Measurements from ENCODE around the gene KRTAP9-6.
"Not testable (repeated sequence)": the region's sequence is repeated elsewhere in the genome, so short reads cannot be mapped to it uniquely, and the experiment has no call there.

KRTAP9-6 gene

DNA sequence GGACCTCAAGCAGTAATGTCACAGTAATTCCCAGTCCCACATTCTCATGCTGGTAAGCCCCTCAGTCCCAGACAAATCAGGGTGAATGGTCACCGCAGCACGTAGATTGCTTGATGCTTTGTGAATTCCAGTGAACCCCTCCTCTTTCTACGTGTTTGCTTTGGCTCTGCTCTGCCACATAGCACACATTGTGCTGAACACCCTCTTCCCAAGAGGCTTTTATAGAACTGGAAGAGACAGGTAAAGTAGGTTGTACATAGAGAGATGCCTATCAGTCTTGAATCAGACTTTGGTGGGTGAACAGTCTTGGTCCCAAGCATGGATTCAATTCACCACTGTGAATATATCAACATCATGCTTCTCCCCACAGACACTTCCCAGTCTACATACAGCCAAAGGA lies 579 bp upstream of the KRTAP9-6 start:
- no peak for DNase-seq (ENCODE audit: low read depth in 2 of 2)
- TF ChIP-seq, protein P1, sequence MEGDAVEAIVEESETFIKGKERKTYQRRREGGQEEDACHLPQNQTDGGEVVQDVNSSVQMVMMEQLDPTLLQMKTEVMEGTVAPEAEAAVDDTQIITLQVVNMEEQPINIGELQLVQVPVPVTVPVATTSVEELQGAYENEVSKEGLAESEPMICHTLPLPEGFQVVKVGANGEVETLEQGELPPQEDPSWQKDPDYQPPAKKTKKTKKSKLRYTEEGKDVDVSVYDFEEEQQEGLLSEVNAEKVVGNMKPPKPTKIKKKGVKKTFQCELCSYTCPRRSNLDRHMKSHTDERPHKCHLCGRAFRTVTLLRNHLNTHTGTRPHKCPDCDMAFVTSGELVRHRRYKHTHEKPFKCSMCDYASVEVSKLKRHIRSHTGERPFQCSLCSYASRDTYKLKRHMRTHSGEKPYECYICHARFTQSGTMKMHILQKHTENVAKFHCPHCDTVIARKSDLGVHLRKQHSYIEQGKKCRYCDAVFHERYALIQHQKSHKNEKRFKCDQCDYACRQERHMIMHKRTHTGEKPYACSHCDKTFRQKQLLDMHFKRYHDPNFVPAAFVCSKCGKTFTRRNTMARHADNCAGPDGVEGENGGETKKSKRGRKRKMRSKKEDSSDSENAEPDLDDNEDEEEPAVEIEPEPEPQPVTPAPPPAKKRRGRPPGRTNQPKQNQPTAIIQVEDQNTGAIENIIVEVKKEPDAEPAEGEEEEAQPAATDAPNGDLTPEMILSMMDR (IDR thresholded peaks at IDR 0.05; ENCODE audit: low read depth, low read length): no peak
- H3K4me3 ChIP-seq (replicated peaks in 1 of 2; ENCODE audit: low read depth in 2 of 2, low read length in 2 of 2): no peak overlapping the region

DNA sequence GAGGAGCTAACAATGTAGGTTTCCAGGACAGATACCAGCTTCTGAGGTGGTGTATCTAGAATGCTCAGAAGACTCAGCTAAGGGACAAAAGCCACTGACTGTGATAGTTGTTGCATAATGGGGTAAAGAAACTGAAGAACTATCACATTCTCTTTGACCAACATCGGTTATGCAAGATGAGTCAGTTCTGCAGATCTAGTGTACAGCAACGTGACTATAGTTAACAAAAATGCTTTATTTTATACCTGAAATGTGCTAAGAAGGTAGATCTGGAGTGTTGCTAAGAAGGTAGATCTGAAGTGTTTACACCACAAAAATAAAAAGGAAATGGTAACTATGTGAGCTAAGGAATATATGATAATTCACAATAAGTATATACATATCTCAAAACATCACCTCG lies 2.5 kb downstream of the KRTAP9-6 start:
- H3K4me3 ChIP-seq (replicated peaks in 1 of 2; ENCODE audit: low read depth in 2 of 2, low read length in 2 of 2): no peak overlapping the region
- no peak for DNase-seq (ENCODE audit: low read depth in 2 of 2)
- TF ChIP-seq, protein P1 (IDR thresholded peaks at IDR 0.05; ENCODE audit: low read depth, low read length): no peak

DNA sequence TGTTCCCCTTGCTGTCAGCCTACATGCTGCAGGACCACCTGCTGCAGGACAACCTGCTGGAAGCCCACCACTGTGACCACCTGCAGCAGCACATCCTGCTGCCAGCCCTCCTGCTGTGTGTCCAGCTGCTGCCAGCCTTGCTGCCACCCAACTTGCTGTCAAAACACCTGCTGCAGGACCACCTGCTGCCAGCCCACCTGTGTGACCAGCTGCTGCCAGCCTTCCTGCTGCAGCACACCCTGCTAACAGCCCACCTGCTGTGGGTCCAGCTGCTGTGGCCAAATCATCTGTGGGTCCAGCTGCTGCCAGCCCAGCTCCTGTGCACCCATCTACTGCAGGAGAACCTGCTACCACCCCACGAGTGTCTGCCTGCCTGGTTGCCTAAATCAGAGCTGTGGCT lies 6.1 kb downstream of the KRTAP9-6 start:
- not testable (repeated sequence) for DNase-seq (ENCODE audit: low read depth in 2 of 2); H3K4me3 ChIP-seq (replicated peaks in 1 of 2; ENCODE audit: low read depth in 2 of 2, low read length in 2 of 2)

DNA sequence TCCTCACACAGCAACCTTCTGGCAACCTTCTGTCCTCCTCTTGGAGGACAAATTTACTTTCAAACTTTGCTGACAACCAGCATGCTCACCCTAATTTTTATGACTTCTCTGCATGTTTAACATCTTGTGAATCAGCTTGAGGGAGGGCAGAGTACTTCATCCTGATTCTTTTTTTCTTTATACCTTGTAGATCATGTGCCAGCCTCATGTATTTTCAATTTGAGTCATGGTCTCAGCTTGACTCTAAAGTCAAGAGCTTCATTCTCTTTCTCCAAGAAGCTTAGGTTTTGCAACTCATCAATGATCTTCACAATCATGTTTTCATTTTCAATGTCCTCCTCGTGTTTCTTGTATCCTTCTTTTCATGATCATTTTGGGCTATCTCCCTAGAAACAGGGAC lies 6.7 kb downstream of the KRTAP9-6 start:
- no peak for DNase-seq (ENCODE audit: low read depth in 2 of 2)
- H3K4me3 ChIP-seq (replicated peaks in 1 of 2; ENCODE audit: low read depth in 2 of 2, low read length in 2 of 2): no peak overlapping the region
- TF ChIP-seq, protein P1 (IDR thresholded peaks at IDR 0.05; ENCODE audit: low read depth, low read length): no peak

DNA sequence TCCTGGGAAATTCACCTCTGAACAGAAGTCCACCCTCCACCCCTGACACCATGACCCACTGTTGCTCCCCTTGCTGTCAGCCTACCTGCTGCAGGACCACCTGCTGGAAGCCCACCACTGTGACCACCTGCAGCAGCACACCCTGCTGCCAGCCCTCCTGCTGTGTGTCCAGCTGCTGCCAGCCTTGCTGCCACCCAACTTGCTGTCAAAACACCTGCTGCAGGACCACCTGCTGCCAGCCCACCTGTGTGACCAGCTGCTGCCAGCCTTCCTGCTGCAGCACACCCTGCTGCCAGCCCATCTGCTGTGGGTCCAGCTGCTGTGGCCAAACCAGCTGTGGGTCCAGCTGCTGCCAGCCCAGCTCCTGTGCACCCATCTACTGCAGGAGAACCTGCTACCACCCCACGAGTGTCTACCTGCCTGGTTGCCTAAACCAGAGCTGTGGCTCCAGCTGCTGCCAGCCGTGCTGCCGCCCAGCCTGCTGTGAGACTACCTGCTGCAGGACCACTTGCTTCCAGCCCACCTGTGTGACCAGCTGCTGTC lies 10.5 kb downstream of the KRTAP9-6 start, which contains the start of gene KRTAP9-7:
TSS of gene KRTAP9-7 (plus strand) at position 51 of the 543 bp plus-strand sequence. CDS start at position 51, 0 bp downstream.
- not testable (repeated sequence) for H3K4me3 ChIP-seq (replicated peaks in 1 of 2; ENCODE audit: low read depth in 2 of 2, low read length in 2 of 2); DNase-seq (ENCODE audit: low read depth in 2 of 2)

DNA sequence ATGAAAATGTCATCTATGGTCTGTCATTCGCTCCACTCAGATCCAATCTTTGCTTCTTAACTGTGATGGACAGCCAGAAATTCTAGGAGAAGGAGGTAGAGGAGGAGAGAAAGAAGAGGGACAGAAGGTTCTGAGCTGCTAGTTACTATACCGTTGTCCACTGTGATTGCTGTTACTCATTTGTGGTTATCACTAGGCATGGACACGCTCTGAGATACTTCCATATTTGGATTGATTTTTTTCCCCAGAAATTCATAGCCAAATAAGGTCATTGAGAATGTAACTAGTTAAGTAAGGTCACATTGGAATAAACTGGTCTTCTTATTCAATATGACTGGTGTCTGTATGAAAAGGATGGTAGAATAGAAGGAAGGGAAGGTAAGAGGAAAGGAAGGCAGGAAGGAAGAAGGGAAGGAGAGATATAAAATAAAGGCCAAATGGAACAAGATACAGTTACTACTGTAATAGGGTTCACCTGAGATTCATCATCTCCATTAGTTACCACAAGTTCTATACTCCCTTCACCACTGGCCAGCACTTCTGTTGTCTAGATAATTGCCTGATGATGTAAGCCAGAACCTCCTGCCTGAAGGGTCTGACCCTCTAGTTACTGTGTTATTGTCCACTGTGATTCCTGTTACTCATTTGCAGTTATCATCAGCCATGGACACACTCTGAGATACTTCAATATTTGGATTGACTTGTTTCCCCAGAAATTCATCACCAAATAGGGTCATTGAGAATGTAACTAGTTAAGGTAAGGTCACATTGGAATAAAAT lies 13.2 kb downstream of the KRTAP9-6 start:
- H3K4me3 ChIP-seq (replicated peaks in 1 of 2; ENCODE audit: low read depth in 2 of 2, low read length in 2 of 2): no peak overlapping the region
- TF ChIP-seq, protein P1 (IDR thresholded peaks at IDR 0.05; ENCODE audit: low read depth, low read length): no peak
- DNase-seq (ENCODE audit: low read depth in 2 of 2): no peak

DNA sequence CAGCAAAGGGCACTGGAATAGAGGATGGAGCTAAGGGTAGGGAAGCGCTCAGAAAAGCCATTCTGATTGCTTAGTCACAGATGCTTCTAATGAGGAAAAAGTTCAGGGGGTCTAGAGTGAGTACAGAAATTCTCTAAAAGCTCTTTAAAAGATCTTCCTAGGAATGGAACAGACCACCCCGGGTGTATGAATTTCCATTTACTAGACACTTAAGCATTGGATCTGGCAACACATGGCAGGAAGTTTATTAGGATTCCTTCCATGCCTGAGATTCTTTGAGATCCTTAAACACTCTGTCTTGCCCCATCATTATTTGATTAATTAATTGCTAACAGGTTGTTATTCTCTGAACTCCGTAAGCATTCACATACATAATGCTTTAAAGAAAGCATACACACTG lies 18.9 kb downstream of the KRTAP9-6 start:
- DNase-seq (ENCODE audit: low read depth in 2 of 2): no peak
- H3K4me3 ChIP-seq (replicated peaks in 1 of 2; ENCODE audit: low read depth in 2 of 2, low read length in 2 of 2): no peak overlapping the region
- TF ChIP-seq, protein P1 (IDR thresholded peaks at IDR 0.05; ENCODE audit: low read depth, low read length): no peak

DNA sequence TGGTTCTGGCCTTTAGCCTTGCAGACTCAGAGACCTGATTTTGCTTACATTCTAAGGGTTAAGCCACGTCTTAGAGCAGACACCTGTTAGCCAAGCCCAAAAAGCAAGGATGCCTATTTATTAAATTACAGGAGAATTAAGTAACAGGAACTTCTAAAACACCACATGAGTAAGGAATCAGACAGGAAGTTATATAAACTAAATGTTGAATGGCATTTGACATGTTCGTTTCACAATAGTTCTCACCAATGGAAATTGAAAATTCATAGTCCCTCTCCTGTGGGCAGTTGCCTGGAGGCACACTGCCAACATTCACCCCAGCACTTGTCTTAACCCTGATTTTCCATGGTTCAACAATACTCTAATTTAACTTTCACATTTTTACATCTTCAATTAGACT lies 19.4 kb downstream of the KRTAP9-6 start:
- H3K4me3 ChIP-seq (replicated peaks in 1 of 2; ENCODE audit: low read depth in 2 of 2, low read length in 2 of 2): no peak overlapping the region
- DNase-seq (ENCODE audit: low read depth in 2 of 2): no peak
- TF ChIP-seq, protein P1 (IDR thresholded peaks at IDR 0.05; ENCODE audit: low read depth, low read length): no peak
